Omental fat pad (tissue), 4 donors: ENCODE measurements around the gene USO1. TPM values are rescaled to one million over a fixed set of nuclear protein-coding genes. Genes with fewer than 3 reads are reported as not detected.
"Not testable (repeated sequence)": the region's sequence is repeated elsewhere in the genome, so short reads cannot be mapped to it uniquely, and the experiment has no call there.

Experiments
- ATAC-seq: fragments of 150-250 bp; one replicate; pipeline ENCODE4 v1.9.1; 2016; ENCODE audit warnings: mild to moderate bottlenecking, moderate library complexity; ENCODE audit not compliant: low FRiP score
- DNase-seq: peaks from one replicate; pipeline ENCODE4 v3.0.0-alpha.2; 2019; ENCODE audit warnings: low spot score
- small RNA-seq: library from RNA; depleted of rRNA; stranded (forward); fragments of <200 nt; gene quantifications from one replicate; pipeline ENCODE3, GENCODE V24; 2016
- total RNA-seq, 4 donors: library from RNA; depleted of rRNA; stranded (reverse); fragments of >200 nt; gene quantifications; one replicate each; pipeline ENCODE4 v1.1.0, GENCODE V29; 2016
- TF ChIP-seq, protein P1 (sequence below), 3 donors: fragments of 450-650 bp; IDR thresholded peaks; one replicate each; pipeline ENCODE4 v1.5.1; 2016 to 2017; ENCODE audit warnings: antibody characterized with exemption in 3 of 3, mild to moderate bottlenecking in 3 of 3, moderate library complexity in 2 of 3

USO1 gene
- total RNA-seq, 4 donors from 2014 or later, result 53.8 to 79.5 (median 69.8) TPM

DNA sequence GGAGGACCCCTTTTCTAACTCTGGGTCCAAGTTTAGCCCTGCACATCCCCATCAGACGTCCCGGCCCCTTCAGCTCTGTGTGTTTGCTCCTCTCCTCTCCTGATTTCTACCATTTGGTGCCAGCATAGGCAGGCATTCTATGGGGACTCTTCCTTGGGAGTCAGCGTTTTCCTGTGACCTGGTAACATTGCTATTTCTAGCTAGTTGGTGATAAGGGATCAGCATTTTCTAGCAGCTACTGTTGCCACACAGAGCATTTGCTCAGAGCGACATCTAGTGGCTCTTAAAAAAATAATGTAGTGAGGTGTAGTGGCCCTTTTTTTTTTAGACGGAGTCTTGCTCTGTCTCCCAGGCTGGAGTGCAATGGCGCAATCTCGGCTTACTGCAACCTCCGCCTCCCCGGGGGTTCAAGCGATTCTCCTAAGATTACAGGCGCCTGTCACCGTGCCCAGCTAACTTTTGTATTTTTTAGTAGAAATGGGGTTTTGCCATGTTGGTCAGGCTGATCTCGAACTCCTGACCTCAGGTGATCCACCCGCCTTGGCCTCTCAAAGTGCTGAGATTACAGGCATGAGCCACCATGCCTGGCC lies 123.9 kb downstream of the USO1 start:
- TF ChIP-seq, protein P1, sequence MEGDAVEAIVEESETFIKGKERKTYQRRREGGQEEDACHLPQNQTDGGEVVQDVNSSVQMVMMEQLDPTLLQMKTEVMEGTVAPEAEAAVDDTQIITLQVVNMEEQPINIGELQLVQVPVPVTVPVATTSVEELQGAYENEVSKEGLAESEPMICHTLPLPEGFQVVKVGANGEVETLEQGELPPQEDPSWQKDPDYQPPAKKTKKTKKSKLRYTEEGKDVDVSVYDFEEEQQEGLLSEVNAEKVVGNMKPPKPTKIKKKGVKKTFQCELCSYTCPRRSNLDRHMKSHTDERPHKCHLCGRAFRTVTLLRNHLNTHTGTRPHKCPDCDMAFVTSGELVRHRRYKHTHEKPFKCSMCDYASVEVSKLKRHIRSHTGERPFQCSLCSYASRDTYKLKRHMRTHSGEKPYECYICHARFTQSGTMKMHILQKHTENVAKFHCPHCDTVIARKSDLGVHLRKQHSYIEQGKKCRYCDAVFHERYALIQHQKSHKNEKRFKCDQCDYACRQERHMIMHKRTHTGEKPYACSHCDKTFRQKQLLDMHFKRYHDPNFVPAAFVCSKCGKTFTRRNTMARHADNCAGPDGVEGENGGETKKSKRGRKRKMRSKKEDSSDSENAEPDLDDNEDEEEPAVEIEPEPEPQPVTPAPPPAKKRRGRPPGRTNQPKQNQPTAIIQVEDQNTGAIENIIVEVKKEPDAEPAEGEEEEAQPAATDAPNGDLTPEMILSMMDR (IDR thresholded peaks at IDR 0.05), result peak in 1 of 3 donors; percentile 3

DNA sequence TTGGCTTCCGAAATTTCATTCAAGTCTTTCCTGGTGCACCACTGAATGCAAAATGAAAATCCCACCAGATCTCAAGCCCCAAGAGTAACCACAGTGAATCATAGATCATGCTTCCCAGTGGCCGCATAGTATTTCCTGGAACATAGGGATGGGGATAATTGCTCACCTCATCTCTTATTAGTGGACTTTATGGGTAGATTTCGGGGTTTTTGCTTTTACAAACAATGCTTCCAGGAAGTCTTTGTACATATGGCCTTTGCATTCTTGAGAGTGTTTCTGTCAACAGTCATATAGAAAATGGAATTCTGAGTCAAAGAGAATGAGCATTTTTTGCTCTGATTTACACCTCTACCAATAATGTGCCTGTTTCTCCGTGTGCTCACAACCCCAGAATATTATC lies 124.5 kb downstream of the USO1 start:
- TF ChIP-seq, protein P1 (IDR thresholded peaks at IDR 0.05), result no peak
- DNase-seq (no peak), ATAC-seq (no peak)

More for the DNA sequence above, 123.9 kb downstream of the USO1 start:
- DNase-seq, result not testable (repeated sequence)
- ATAC-seq, result peak; percentile 71

GRCh38 chr4:75849461-75849860 lies 125.1 kb downstream of the USO1 start:
- TF ChIP-seq, protein P1 (IDR thresholded peaks at IDR 0.05), result no peak
- no peak for ATAC-seq
- DNase-seq, result no peak

- DNase-seq (no peak), ATAC-seq (no peak)
- TF ChIP-seq, protein P1 (IDR thresholded peaks at IDR 0.05), result no peak
Measured at GRCh38 chr4:75858721-75859120, 134.3 kb downstream of the USO1 start.

DNA sequence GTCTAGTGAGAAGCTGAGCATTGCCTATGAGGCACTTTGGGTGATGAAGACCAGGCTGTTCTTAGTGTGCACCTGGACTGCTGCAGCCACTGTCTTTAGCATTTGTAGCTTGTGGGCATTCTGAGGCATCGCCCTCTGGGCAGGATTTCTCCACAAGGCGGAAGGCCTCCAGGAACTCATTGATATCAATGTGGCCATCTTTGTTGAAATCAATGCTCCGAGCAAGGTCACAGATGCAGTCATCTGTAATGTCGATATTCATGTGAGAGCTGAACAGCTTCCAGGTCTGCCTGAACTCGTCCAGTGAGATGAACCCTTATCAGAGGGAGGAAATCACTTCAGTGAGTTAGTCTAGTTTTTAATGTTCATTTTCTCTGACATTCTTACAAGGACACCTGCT lies 136.2 kb downstream of the USO1 start:
- ATAC-seq (no peak), DNase-seq (no peak)
- TF ChIP-seq, protein P1 (IDR thresholded peaks at IDR 0.05), result no peak

Small RNAs within 50 kb of the gene (small RNA-seq; reads per million reads assigned to genes)
- gene RNU2-16P, result not detected

Other genes starting within 250 kb of the USO1 start
- gene RCHY1, start 210.2 kb upstream of the USO1 start, total RNA-seq, result 10 to 100 TPM; 26.4 to 30.8 (median 28.9) TPM
- gene THAP6, start 210.1 kb upstream of the USO1 start, total RNA-seq, result 10 to 100 TPM in 3 of 4 donors, 1 to 10 TPM in 1; 9.2 to 30.7 (median 12.5) TPM
- not detected for gene ODAPH, start 168.5 kb upstream of the USO1 start, total RNA-seq
- 1 to 10 TPM in 2 of 4 donors, under 1 TPM in 1, not detected in 1; 0.38 to 1.9 (median 1.1) TPM for gene CDKL2, start 94.0 kb upstream of the USO1 start, total RNA-seq
- gene G3BP2, start 51.2 kb upstream of the USO1 start, total RNA-seq, result 10 to 100 TPM; 57.7 to 90.9 (median 69.6) TPM
- not detected for gene PPEF2, start 177.9 kb downstream of the USO1 start, total RNA-seq
- 100 to 1,000 TPM in 1 of 4 donors, 10 to 100 TPM in 3; 42.7 to 135 (median 61.2) TPM for gene NAAA, start 216.4 kb downstream of the USO1 start, total RNA-seq